ENCODE data around the gene MYL2. TPM values are rescaled to one million over a fixed set of nuclear protein-coding genes. Genes with fewer than 3 reads are reported as not detected.

The MYL2 gene
- total and polyA plus RNA-seq, 4 donors = 0.22 TPM; not detected in 3

GRCh38 chr12:110869803-110870202 lies 50.6 kb downstream of the MYL2 start:
- WGBS = 90% methylated on average over 5 of the region's 5 CpGs
- Histone ChIP-seq H3K4me3 (ENCODE audit: low read depth in 1 of 3, low read length in 3 of 3) (no peak overlapping the region), H3K9me3 (ENCODE audit: control insufficient read depth in 4 of 4, low read length in 3 of 4) (peaks cover 0 to 5% (median 0%) of the 10 kb centered on the region in 4 donors), H3K27me3 (ENCODE audit: control insufficient read depth in 4 of 4, insufficient read depth in 4 of 4, low read length in 3 of 4) (no peaks in the 10 kb centered on the region), H3K4me1 (ENCODE audit: control insufficient read depth in 4 of 4, insufficient read depth in 4 of 4, low read length in 3 of 4) (no peaks in the 10 kb centered on the region), H3K27ac (ENCODE audit: low read depth in 1 of 2, low read length in 2 of 2) (no peak overlapping the region), H3K9ac (ENCODE audit: low read depth in 1 of 2, low read length in 2 of 2) (no peak overlapping the region), H3K36me3 (ENCODE audit: control insufficient read depth in 4 of 4, insufficient read depth in 3 of 4, low read depth in 1 of 4, low read length in 3 of 4) (no peaks in the 10 kb centered on the region)
- no peak for TF ChIP-seq NR2F2 (IDR thresholded peaks at IDR 0.05)
- TF ChIP-seq YY1 (IDR thresholded peaks at IDR 0.05) = no peak
- TF ChIP-seq GABPA (IDR thresholded peaks at IDR 0.05 in 1 of 2, conservative IDR thresholded peaks at IDR 0.05 in 1 of 2) = no peak
- TF ChIP-seq JUND (IDR thresholded peaks at IDR 0.05) = no peak
- TF ChIP-seq FOXA1 (IDR thresholded peaks at IDR 0.05) = no peak
- no peak for TF ChIP-seq SP1 (IDR thresholded peaks at IDR 0.05)
- TF ChIP-seq, protein P1, sequence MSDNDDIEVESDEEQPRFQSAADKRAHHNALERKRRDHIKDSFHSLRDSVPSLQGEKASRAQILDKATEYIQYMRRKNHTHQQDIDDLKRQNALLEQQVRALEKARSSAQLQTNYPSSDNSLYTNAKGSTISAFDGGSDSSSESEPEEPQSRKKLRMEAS (IDR thresholded peaks at IDR 0.05) = no peak
- no peak for TF ChIP-seq ZBTB33 (IDR thresholded peaks at IDR 0.05)
- DNase-seq (ENCODE audit: low spot score) = no peak

GRCh38 chr12:110869026-110869425 lies 51.4 kb downstream of the MYL2 start:
- WGBS = 66% methylated on average over 3 of the region's 3 CpGs
- H3K4me3 ChIP-seq (ENCODE audit: low read depth in 1 of 3, low read length in 3 of 3) = no peak overlapping the region
- no peak overlapping the region for H3K27ac ChIP-seq (ENCODE audit: low read depth in 1 of 2, low read length in 2 of 2)
- DNase-seq (ENCODE audit: low spot score) = no peak
- no peaks in the 10 kb centered on the region for H3K27me3 ChIP-seq (ENCODE audit: control insufficient read depth in 4 of 4, insufficient read depth in 4 of 4, low read length in 3 of 4)
- no peaks in the 10 kb centered on the region for H3K4me1 ChIP-seq (ENCODE audit: control insufficient read depth in 4 of 4, insufficient read depth in 4 of 4, low read length in 3 of 4)
- H3K36me3 ChIP-seq (ENCODE audit: control insufficient read depth in 4 of 4, insufficient read depth in 3 of 4, low read depth in 1 of 4, low read length in 3 of 4) = no peaks in the 10 kb centered on the region
- H3K9me3 ChIP-seq (ENCODE audit: control insufficient read depth in 4 of 4, low read length in 3 of 4) = peaks cover 0 to 5% (median 0%) of the 10 kb centered on the region in 4 donors
- no peak overlapping the region for H3K9ac ChIP-seq (ENCODE audit: low read depth in 1 of 2, low read length in 2 of 2)
- TF ChIP-seq FOXA2 (IDR thresholded peaks at IDR 0.05) = no peak
- TF ChIP-seq EGR1 (IDR thresholded peaks at IDR 0.05; ENCODE audit: low read depth in 2 of 2) = no peak
- no peak for TF ChIP-seq GABPA (IDR thresholded peaks at IDR 0.05 in 1 of 2, conservative IDR thresholded peaks at IDR 0.05 in 1 of 2)
- TF ChIP-seq, protein P2, sequence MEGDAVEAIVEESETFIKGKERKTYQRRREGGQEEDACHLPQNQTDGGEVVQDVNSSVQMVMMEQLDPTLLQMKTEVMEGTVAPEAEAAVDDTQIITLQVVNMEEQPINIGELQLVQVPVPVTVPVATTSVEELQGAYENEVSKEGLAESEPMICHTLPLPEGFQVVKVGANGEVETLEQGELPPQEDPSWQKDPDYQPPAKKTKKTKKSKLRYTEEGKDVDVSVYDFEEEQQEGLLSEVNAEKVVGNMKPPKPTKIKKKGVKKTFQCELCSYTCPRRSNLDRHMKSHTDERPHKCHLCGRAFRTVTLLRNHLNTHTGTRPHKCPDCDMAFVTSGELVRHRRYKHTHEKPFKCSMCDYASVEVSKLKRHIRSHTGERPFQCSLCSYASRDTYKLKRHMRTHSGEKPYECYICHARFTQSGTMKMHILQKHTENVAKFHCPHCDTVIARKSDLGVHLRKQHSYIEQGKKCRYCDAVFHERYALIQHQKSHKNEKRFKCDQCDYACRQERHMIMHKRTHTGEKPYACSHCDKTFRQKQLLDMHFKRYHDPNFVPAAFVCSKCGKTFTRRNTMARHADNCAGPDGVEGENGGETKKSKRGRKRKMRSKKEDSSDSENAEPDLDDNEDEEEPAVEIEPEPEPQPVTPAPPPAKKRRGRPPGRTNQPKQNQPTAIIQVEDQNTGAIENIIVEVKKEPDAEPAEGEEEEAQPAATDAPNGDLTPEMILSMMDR (IDR thresholded peaks at IDR 0.05; ENCODE audit: low read depth, low read length, missing input control) = no peak
- TF ChIP-seq ZBTB33 (IDR thresholded peaks at IDR 0.05) = no peak

GRCh38 chr12:110865521-110865920 lies 54.9 kb downstream of the MYL2 start:
- TF ChIP-seq RXRA (IDR thresholded peaks at IDR 0.05) = no peak
- H3K4me3 ChIP-seq (ENCODE audit: low read depth in 1 of 3, low read length in 3 of 3) = no peak overlapping the region
- no peaks in the 10 kb centered on the region for H3K36me3 ChIP-seq (ENCODE audit: control insufficient read depth in 4 of 4, insufficient read depth in 3 of 4, low read depth in 1 of 4, low read length in 3 of 4)
- no peaks in the 10 kb centered on the region for H3K4me1 ChIP-seq (ENCODE audit: control insufficient read depth in 4 of 4, insufficient read depth in 4 of 4, low read length in 3 of 4)
- 85% methylated on average over 6 of the region's 6 CpGs for WGBS
- no peak for DNase-seq (ENCODE audit: low spot score)
- no peak overlapping the region for H3K27ac ChIP-seq (ENCODE audit: low read depth in 1 of 2, low read length in 2 of 2)
- H3K9me3 ChIP-seq (ENCODE audit: control insufficient read depth in 4 of 4, low read length in 3 of 4) = peaks cover 0 to 5% (median 0%) of the 10 kb centered on the region in 4 donors
- H3K9ac ChIP-seq (ENCODE audit: low read depth in 1 of 2, low read length in 2 of 2) = no peak overlapping the region
- no peaks in the 10 kb centered on the region for H3K27me3 ChIP-seq (ENCODE audit: control insufficient read depth in 4 of 4, insufficient read depth in 4 of 4, low read length in 3 of 4)
